DMS114 treated with DMSO at 0.1 percent for 48 hours (cell line): ENCODE results near the gene HCN2.
"Not testable (repeated sequence)": the region's sequence is repeated elsewhere in the genome, so short reads cannot be mapped to it uniquely, and the experiment has no call there.

Source experiments
- DNase-seq: peaks from one replicate; lab custom pipeline; 2025; ENCODE audit not compliant: unreplicated experiment; lab: John Stamatoyannopoulos, UW

Gene HCN2

GRCh38 chr19:584240-585001 is 5.3 kb upstream of the HCN2 start:
- DNase-seq: no peak

DNA sequence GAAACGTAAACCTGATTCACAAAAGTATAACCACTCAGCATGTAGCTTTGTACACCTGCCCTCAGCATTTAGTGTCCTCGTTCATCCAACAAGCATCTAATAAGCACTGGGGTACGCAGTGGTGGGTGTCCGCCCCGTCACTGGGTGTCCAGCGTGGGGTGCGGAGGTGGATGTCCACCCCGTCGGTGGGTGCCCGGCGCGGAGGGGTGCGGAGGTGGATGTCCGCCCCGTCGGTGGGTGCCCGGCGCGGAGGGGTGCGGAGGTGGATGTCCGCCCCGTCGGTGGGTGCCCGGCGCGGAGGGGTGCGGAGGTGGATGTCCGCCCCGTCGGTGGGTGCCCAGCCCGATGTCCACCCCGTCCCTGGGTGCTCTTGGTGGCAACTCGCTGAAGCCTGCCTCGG is 4.5 kb upstream of the HCN2 start:
- DNase-seq: not testable (repeated sequence)

- DNase-seq: no peak
Measured at GRCh38 chr19:585551-586110, 4.0 kb upstream of the HCN2 start.

DNA sequence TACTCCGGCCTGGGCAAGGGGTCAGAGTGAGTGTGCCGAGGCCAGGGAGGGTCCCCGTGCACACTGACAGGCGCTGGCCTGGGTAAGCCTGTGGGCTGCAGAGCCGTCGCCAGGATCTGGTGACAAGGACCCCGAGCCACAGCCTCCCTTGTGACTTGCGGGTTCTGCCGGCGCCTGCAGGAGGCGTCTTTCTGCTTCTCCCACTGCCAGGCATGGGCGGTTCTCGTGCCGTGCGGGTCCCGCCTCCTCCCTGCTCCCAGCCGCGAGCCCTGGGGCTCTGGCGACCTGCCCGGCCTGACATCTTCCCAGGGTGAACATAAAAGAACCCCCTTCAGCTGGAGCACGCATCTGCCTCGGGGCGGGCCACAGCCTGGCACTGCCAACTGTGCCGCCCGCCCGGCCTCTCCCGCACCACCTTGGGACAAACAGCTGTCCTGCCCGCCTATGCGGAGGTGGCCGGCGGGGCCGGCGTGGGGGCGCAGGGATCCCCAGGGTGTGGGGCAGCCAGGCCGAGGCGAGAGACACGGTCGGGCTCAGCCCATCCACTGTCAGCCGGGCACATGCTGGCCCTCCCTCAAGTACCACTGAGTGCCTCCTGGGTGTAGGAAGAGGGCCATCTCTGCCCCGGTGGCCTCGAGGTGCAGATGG is 1.5 kb upstream of the HCN2 start:
- DNase-seq: no peak

GRCh38 chr19:588741-589692 is 664 bp upstream of the HCN2 start:
- no peak for DNase-seq

GRCh38 chr19:590396-590745 is 690 bp downstream of the HCN2 start:
- DNase-seq: no peak

GRCh38 chr19:590750-591098 is 1.0 kb downstream of the HCN2 start:
- no peak for DNase-seq

DNA sequence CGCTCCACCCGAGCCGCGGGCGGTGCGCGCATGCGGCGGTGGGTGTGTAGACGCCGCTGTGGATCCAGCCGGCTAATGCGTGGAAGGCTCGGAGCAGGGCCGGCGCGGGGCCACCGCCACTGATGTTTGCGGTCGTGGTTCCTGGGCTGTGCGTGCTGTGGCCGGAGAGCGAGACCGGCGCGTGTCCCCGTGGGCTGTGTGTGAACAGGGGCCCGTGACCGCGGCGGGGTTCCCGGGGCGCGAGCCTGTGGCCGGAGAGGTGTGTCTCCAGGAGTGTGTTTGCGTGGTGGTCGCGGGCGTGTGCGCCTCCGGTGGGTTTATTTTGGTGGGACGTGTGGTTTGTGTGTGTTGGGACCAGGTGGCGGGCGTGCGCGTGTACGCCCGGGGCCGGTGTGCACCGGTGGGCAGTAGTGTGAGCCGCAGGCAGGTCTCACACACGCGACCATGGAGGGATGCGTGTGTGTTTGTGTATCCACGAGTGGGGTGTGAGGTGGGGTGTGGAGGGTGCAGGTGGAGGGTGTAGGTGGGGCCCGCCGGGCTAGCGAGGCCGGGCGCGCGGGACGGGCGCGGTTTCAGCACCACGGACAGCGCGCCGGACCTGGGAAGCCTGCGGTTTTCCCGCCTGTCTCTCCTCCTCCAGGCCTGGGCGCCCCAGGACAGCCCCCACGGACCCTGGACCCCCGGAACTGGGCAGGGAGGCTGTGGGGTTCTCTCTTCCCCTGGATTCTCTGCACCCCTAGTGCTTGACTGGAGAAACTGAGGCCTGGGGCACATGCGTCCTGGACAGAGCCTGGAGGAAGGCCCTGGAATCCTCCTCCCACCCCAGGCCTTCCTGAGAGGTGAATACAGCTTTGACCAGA is 1.6 kb downstream of the HCN2 start:
- DNase-seq: no peak

GRCh38 chr19:592101-592500 is 2.4 kb downstream of the HCN2 start:
- DNase-seq: no peak

GRCh38 chr19:593055-593454 is 3.4 kb downstream of the HCN2 start:
- no peak for DNase-seq

GRCh38 chr19:593505-593904 is 3.8 kb downstream of the HCN2 start:
- no peak for DNase-seq

- no peak for DNase-seq
Measured at GRCh38 chr19:594265-594870, 4.7 kb downstream of the HCN2 start.

GRCh38 chr19:595326-596262 is 5.9 kb downstream of the HCN2 start:
- DNase-seq: no peak

- no peak for DNase-seq
Measured at GRCh38 chr19:596263-596655, 6.6 kb downstream of the HCN2 start.

DNA sequence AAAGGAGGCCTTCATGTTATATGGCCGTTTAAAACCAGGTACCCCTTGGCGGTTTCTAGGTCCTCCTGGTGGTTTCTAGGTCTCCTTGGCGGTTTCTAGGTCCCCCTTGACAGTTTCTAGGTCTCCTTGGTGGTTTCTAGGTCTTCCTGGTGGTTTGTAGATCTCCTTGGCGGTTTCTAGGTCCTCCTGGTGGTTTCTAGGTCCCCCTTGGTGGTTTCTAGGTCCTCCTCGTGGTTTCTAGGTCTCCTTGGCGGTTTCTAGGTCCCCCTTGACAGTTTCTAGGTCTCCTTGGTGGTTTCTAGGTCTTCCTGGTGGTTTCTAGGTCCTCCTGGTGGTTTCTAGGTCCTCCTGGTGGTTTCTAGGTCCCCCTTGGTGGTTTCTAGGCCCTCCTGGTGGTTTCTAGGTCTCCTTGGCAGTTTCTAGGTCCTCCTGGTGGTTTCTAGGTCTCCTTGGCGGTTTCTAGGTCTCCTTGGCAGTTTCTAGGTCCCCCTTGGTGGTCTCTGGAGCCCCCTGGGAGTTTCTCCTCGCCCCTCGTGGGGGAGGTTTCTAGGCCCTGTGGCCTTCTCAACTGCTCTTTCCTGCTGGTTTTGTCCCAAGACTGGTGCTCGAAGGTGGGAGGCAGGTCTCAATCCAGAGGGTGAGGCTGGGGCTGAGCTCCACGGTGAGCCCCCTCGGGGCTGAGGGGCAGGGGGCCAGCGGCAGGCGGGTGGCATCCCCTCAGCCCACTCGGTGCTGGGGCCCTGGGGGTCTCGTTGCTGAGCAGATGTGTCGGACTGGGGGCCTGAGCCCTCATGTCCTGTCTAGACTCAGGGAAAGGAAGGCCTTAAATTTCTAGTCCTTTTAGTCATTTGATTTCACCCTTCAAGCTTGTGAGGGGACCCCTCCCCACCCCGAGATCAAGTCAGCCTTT is 8.0 kb downstream of the HCN2 start:
- DNase-seq: no peak

DNA sequence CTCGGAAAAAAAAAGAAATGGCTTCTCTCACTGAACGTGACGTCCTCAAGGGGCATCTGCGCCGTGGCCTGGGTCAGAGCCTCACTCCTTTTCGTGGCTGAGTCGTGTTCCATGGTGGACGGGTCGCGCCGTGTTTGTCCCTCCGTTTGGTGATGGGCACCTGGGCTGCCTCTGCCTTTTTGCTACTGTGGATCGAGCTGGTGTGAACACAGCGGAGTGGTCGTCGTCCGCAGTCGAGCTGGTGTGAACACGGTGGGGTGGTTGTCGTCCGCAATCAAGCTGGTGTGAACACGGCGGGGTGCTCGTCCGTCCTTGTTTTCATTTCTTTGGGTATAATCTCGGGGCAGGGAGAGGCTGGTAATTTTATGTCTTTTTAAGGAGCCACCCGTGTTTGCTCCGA is 11.6 kb downstream of the HCN2 start:
- DNase-seq: no peak

- no peak for DNase-seq
Measured at GRCh38 chr19:601790-602189, 12.1 kb downstream of the HCN2 start.
